ENCODE results near the gene SPSB4.

SPSB4 gene

DNA sequence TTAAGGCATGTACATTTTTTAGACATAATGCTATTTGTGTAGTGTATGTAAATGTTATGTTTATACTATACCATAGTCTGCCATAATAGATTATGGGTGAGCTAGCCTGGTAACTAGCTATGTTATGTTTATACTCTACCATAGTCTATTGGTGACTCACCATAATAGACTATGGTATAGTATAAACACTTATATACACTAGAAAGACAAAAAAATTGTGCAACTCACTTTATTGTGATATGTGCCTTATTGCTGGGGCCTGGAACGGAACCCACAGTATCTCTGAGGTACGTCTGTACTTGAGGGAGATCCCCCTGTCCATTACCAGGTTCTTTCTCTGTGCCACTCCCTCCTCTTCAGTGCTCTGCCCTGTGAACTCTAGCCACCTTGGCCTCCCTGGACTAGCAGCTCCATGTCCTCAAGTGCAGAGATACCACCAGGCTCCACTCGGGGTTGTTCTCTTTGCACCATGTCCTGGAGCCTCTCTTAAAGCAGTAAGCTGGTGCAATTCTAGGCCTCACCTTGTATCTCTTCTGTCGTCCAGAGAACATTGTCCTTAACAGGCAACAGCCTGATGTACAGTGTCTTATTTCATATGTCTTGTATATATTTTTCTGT is 119.6 kb downstream of the SPSB4 start:
- no peak for DNase-seq

DNA sequence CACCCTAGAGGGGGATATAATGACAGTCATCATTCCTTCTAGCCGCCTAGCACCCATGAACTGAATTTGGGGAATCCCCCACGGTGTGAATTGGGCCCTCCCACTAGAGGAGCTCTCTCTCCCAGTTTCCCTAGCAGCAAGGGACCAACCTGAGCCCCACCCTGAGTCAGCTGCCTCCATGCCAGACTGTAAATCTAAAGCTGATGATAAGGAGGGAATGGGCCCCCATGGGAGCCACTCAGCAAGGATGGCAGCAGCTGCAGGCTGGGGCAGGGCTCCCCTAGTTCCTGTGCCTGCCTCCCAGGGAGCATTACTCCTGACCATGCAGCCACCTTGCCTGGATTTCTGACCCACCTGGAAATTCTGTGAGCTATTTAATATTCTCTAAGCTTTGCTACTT is 123.5 kb downstream of the SPSB4 start:
- DNase-seq: no peak

- no peak for DNase-seq
Measured at GRCh38 chr3:141176775-141177174, 125.6 kb downstream of the SPSB4 start.

- DNase-seq: no peak
Measured at GRCh38 chr3:141178026-141178425, 126.9 kb downstream of the SPSB4 start.

GRCh38 chr3:141178551-141178950 is 127.4 kb downstream of the SPSB4 start:
- DNase-seq: no peak

- no peak for DNase-seq
Measured at GRCh38 chr3:141179983-141180382, 128.8 kb downstream of the SPSB4 start.

DNA sequence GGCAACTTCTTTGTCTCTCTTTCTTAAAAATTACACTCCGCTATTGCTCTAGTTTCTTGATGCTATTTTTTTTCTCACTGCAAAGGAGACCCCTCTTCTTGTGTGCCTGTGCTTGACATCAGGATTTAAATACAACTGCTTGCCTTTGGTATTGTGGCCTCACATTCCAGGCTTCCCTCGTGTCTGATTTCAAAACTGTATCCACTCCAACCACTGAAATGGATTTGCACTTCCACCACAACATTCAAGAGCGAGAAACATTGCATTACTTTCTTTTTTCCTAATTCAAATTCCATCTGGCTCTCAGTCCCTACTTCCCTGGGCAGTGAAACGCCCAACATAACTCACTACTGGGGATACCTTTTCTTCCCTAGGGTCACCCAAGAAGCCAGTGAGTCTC is 130.0 kb downstream of the SPSB4 start:
- no peak for DNase-seq

- DNase-seq: no peak
Measured at GRCh38 chr3:141181819-141182218, 130.7 kb downstream of the SPSB4 start.

DNA sequence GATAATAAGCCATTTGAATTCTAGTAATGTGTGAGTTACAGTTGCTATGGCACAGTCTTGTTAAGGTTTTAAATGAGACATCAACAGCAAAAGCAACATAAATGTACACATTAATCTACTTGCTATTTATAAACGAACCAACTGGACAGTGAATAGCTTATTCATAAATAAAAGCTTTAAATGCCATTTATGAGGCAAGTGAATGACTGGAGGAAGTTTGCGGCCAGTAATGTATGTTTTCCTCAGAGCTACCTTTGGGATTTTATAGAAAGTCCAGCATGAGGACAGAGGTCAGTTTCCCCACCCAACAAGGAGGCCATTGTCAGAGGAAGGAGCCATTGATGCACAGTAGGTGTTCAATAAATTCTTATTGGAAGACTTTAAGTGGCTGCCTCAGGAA is 132.5 kb downstream of the SPSB4 start:
- no peak for DNase-seq

DNA sequence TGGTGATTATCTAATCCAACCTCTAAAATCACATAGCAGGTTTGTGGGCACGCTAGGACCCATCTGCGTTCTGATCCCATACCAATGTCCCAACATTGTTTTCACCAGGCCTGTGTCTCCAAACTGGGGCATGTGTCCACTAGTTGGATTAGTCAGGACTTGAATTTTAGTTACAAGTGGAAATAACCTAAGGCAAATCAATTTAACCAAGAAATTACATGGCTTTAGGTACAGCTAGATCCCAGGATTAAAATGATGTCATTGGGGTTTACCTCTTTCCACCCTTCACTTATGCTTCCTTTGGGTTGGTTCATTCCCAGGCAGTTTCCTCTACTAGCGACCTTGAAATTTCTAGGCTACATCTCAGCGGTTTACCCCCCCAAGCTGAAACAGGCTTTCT is 133.3 kb downstream of the SPSB4 start:
- no peak for DNase-seq

- no peak for DNase-seq
Measured at GRCh38 chr3:141191097-141191749, 140.1 kb downstream of the SPSB4 start.

GRCh38 chr3:141192345-141192744 is 141.2 kb downstream of the SPSB4 start:
- peak; percentile 91 for DNase-seq

- DNase-seq: no peak
Measured at GRCh38 chr3:141193066-141193830, 142.1 kb downstream of the SPSB4 start.

All from DMS 273 treated with DMSO at 0.1 percent for 48 hours (cell line).